Duodenal mucosa (tissue), 2 donors: ENCODE measurements around the gene MAML2.

ENCODE experiments used
- H3K27ac ChIP-seq: one replicate; pipeline ENCODE4 v1.7.0; 2013; ENCODE audit warnings: low read depth, low read length
- H3K27me3 ChIP-seq, 2 donors: one replicate each; pipeline ENCODE4 v1.7.0; 2013; ENCODE audit warnings: low read length in 2 of 2, control low read depth in 1 of 2; ENCODE audit not compliant: insufficient read depth in 2 of 2, control insufficient read depth in 1 of 2
- H3K36me3 ChIP-seq, 2 donors: one replicate each; pipeline ENCODE4 v1.7.0; 2013; ENCODE audit warnings: low read length in 2 of 2, control low read depth in 1 of 2; ENCODE audit not compliant: insufficient read depth in 2 of 2, control insufficient read depth in 1 of 2
- H3K4me1 ChIP-seq, 2 donors: one replicate each; pipeline ENCODE4 v1.7.0; 2013; ENCODE audit warnings: low read length in 2 of 2, control low read depth in 1 of 2; ENCODE audit not compliant: insufficient read depth in 2 of 2, control insufficient read depth in 1 of 2
- H3K4me3 ChIP-seq, 2 donors: one replicate each; pipeline ENCODE4 v1.7.0; 2013; ENCODE audit warnings: low read length in 2 of 2, low read depth in 1 of 2
- H3K9ac ChIP-seq, 2 donors: one replicate each; pipeline ENCODE4 v1.7.0; 2013; ENCODE audit warnings: low read length in 2 of 2, low read depth in 1 of 2
- H3K9me3 ChIP-seq, 2 donors: one replicate each; pipeline ENCODE4 v1.7.0; 2013; ENCODE audit warnings: low read length in 2 of 2, control low read depth in 1 of 2; ENCODE audit not compliant: control insufficient read depth in 1 of 2

The MAML2 gene

DNA sequence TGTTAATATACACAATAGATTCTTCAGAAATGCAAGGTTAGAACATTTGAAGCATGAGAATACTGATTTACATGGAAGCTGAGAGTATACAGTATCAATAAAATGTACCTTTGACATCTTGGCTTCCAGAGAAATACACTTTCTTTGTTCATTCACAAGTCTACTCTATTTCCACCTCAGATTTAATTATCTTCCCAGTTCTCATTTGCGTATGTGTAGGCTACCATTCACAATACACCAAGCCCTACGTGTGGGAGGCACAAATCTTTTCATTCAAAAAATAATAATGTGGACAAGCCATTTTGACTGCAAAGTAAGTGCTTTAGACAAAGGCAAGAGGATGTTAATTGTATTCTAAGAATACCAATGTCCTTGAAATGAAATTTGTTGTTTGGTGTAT is 286.4 kb downstream of the MAML2 start:
- no peaks in the 10 kb centered on the region for H3K36me3 ChIP-seq
- H3K9ac ChIP-seq = no peak overlapping the region
- no peaks in the 10 kb centered on the region for H3K9me3 ChIP-seq
- no peak overlapping the region for H3K27ac ChIP-seq
- H3K27me3 ChIP-seq = no peaks in the 10 kb centered on the region
- no peaks in the 10 kb centered on the region for H3K4me1 ChIP-seq
- H3K4me3 ChIP-seq = no peak overlapping the region

DNA sequence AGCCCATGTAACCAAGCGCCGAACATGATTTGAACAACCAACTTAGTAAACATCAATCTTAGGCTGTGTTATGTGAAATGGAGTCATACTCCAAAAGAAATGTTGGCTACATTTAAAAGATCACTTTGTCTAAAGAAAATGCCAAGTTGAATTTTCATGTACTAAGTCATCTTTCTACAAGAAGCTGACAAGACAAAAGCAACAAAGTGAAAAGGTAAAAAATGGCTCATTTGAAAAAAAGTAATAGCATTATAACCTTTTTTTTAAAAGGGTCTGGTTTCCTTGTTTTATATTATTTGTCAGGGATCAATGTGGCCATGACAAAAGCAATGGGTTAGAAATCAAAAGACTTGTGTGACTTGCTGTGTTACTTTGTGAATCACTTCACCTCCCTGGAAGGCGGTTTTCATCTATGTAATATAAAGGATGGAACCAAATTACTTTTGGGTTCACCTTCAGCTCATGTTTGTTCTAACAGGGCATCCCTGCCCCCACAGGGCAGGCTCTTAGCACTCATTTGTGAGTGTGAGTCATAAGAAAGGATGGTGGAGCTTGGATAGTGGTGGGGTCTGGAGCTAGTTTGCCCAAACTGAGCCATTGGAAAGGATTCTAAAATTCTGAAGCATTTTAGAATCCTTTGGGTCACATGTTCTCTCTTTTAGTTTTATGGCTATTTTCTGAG is 287.1 kb downstream of the MAML2 start:
- H3K9me3 ChIP-seq = no peaks in the 10 kb centered on the region
- no peak overlapping the region for H3K4me3 ChIP-seq
- H3K4me1 ChIP-seq = no peaks in the 10 kb centered on the region
- H3K36me3 ChIP-seq = no peaks in the 10 kb centered on the region
- H3K9ac ChIP-seq = no peak overlapping the region
- H3K27me3 ChIP-seq = no peaks in the 10 kb centered on the region
- no peak overlapping the region for H3K27ac ChIP-seq

DNA sequence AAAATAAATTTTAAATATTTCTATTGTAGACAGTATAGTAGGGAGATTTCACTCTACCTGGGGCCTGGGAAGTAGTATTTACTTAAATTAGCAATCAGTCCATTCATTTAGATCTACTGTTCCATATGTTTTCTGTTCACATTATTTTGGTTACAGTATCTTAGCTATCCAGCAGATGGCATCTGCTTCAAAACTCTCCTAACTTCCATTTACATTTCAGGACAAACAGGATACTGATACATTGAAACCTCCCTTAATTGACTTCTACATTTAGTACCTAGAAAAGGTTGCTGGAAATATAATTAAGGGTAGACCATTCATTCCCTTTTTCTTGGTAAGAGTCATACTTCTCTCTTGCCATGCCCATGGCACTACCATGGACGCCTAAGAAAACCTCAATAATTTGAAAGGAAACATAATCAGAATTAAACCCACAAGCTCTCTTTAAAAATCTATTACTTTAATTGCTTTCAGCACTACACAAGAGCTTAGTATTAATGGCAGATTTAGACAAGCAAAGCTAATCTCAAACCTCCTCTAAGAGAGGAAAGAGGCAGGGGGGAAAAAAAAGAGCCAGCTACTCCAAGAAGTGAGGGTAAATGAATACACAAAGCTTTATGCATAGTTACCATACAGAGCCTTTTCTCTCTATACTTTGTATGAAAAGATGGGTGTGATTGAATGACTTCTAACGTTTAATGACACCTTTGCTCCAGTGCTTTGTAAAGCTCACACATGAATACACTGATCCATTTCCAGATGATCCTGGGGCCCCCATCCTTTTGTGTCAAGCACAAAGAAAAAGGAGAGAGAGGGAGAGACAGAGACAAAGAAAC is 287.9 kb downstream of the MAML2 start:
- H3K27me3 ChIP-seq = no peaks in the 10 kb centered on the region
- peaks cover 0 to 6% of the 10 kb centered on the region in 2 donors for H3K4me1 ChIP-seq
- no peaks in the 10 kb centered on the region for H3K36me3 ChIP-seq
- H3K9ac ChIP-seq = no peak overlapping the region
- no peak overlapping the region for H3K27ac ChIP-seq
- H3K9me3 ChIP-seq = no peaks in the 10 kb centered on the region
- no peak overlapping the region for H3K4me3 ChIP-seq

DNA sequence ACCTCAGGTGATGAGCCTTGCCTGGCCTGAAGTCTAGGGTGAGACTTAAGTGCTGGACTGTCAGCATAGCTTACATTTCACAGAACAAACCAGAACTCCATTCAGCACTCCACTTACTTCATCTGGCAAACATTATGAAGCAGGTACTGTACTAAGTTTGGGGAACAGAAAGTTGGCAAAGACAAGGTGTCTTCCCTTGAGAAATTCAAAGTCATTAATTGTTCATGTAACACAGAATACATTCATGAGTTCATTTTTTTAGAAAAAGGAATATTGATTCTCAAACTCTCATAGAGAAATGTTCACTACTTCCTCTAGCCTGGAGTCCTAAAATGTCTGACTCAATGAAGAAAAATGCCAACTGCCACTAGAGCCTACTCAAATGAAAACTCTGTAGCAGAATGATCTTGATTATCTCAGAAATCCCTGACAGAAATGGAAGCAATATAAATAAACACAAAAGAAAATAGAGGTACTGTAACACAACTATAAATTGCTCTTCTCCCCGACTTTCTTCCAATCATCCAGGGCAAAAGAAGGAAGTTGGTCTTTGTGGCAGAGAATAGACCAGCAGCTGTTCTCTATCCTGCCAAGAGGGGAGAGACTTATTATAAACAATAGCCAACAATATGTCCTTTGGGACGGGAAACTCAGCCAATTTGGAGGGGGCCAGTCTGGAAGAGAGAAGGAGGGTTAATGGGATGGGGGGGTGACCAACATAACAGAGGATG is 289.9 kb downstream of the MAML2 start:
- H3K36me3 ChIP-seq = no peaks in the 10 kb centered on the region
- H3K4me3 ChIP-seq = no peak overlapping the region
- no peak overlapping the region for H3K27ac ChIP-seq

DNA sequence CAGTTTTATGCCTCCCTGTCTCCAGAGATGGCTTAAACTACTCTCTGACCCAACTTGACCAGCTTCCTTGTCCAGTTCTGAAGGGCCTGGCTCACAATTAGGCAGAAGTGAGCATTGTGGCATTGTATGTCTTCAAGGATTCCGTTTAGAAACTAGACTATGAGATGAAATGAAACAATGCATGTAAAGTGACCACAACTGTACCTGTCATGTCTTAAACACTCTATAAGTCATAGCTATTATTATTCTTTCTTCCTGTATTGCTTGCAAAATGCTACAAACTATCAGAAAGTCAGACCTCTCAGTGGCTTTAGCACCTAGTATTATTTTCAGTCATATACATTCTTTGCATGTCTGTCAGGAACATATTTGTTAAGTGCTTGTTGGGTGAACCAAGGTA is 291.2 kb downstream of the MAML2 start:
- Histone ChIP-seq H3K27ac (no peak overlapping the region), H3K27me3 (no peaks in the 10 kb centered on the region), H3K36me3 (no peaks in the 10 kb centered on the region), H3K4me1 (peaks cover 0 to 10% of the 10 kb centered on the region in 2 donors), H3K9ac (no peak overlapping the region), H3K4me3 (no peak overlapping the region), H3K9me3 (no peaks in the 10 kb centered on the region)

More for the DNA sequence above, 289.9 kb downstream of the MAML2 start:
- Histone ChIP-seq H3K9me3 (no peaks in the 10 kb centered on the region), H3K9ac (no peak overlapping the region), H3K27me3 (no peaks in the 10 kb centered on the region), H3K4me1 (peaks cover 0 to 8% of the 10 kb centered on the region in 2 donors)

DNA sequence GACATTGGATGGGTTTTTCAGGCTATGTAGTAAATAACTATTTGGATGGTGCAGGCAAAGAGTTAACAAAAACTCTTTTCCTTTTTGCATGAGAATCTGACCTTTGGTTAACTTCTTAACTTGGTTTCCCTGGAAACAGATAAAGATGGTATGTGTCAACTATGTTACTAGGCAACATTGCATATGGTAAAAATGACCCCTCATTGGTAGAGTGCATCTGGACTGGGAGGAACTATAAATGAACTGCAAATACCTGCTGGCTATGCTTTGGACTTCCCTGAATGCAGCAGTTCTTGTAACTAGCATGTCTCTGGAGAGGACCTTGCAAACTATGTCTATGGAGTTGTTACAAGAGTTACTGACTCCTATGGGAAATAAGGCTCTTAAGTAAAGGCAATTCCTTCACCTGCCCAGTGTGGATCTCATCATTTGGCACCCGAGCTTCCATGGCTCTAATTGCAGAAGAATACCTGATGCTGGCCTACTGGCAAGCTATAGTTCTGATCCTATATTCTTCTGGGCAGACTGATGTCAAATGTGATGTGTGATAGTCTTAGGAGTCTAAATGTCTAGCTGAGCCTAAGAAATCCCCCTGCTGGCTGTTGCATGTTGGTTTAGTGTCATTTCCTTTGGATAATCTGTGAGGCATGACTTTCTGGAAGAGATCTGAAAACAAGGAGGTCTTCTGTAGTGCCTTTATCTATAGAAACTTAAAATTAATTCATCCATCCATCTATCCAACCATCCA is 292.4 kb downstream of the MAML2 start:
- Histone ChIP-seq H3K9me3 (no peaks in the 10 kb centered on the region), H3K36me3 (no peaks in the 10 kb centered on the region), H3K9ac (no peak overlapping the region), H3K4me3 (no peak overlapping the region), H3K27ac (no peak overlapping the region), H3K4me1 (peaks cover 0 to 15% of the 10 kb centered on the region in 2 donors), H3K27me3 (no peaks in the 10 kb centered on the region)

DNA sequence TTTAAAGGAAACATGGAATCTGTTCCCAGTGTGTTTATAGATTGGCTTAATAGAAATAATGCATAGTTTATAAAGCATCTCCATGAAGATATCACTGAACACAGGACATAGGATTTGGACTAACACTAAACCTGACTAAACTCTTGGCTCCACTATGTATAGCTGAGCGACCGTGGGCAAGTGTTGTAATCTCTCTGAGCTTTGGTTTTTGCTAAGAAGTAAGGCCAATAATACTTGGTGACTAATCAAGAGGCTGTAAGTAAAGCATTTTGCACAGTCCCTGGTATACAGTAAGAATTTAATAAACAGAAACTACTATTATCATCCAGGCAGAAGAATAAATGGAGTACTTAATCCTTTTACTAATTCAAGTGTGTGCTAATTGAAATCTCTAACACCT is 293.6 kb downstream of the MAML2 start:
- Histone ChIP-seq H3K4me1 (peaks cover 0 to 15% of the 10 kb centered on the region in 2 donors), H3K9ac (no peak overlapping the region), H3K9me3 (no peaks in the 10 kb centered on the region), H3K27me3 (no peaks in the 10 kb centered on the region), H3K36me3 (no peaks in the 10 kb centered on the region), H3K27ac (no peak overlapping the region), H3K4me3 (no peak overlapping the region)

DNA sequence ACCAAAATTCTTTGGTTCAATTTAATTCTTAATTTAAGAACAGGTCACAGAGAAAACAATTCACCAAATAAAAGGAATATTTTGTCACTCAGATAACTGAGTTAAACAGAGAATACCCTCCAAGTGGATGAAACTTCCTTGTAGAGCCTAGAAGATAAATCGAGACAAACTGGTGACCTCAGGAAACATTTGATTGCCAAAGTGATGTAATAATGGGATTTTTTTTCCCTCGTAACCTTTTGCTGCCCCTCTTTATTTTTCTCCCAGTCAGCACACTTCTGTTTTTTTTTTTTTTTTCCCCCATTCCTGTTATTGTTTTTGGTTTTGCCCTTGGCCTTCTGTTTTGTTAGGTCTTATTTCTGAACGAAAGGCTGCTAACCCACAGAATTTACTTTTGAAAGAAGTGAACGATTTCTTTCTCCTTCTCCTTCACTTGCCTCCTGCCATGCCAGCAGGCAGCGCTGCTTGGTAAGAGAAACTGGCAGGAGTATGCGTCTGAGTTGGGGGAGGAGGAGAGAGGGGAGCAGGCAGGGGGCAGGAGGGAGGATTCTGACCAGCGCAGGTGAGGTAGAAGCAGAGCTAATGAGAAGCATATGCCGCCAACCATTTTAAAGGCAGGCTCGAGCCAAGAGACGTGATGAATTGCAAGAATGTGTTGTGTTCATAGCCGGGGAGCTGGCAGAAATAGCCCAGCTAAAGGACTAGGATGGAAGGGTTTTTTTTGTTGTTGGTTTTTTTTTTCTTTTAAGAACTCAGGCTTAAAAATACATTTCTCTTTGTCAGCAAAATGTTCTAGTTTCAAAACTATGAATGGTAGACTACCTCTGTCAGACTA is 297.2 kb downstream of the MAML2 start:
- Histone ChIP-seq H3K4me3 (no peak overlapping the region), H3K27me3 (no peaks in the 10 kb centered on the region), H3K36me3 (no peaks in the 10 kb centered on the region), H3K9ac (no peak overlapping the region), H3K9me3 (no peaks in the 10 kb centered on the region), H3K27ac (no peak overlapping the region), H3K4me1 (peaks cover 0 to 15% of the 10 kb centered on the region in 2 donors)

DNA sequence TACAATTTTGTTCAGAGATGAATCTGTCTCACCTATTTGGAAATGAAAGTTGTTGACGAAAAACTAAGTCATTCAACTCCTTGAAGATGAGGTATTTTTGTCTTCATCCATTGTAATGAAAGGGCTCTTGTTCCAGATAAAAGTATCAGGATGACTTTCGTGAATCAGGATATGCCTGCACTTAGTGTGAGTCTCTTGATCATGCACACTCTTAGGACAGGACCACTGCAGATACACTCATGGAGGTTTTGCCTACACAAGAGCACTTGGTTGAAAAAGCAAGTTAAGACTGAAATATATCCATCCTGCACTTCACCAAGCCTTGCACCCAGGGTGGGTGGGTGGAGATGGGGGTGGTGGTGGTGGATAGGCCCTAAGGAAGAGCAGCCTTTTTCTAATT is 298.2 kb downstream of the MAML2 start:
- Histone ChIP-seq H3K4me3 (no peak overlapping the region), H3K27me3 (no peaks in the 10 kb centered on the region), H3K27ac (no peak overlapping the region), H3K4me1 (peaks cover 0 to 8% of the 10 kb centered on the region in 2 donors), H3K9me3 (no peaks in the 10 kb centered on the region), H3K9ac (no peak overlapping the region), H3K36me3 (no peaks in the 10 kb centered on the region)
